HEK293 (cell line): Measurements from ENCODE around the gene GLT6D1.

Source experiments
- CTCF ChIA-PET: fragments of 350-600 bp; formaldehyde crosslinking; extraction: SDS; loops from one replicate; lab custom pipeline; 2021; ENCODE audit warnings: antibody characterized with exemption; lab: Yijun Ruan, JAX
- POLR2A ChIA-PET: fragments of 300-600 bp; formaldehyde crosslinking; extraction: SDS; loops from one replicate; lab custom pipeline; 2020; ENCODE audit warnings: antibody characterized with exemption, inconsistent platforms; lab: Yijun Ruan, JAX
- H3K27ac ChIP-seq: fragments of 200-500 bp; sonication (Bioruptor generic); 2 replicates; pipeline ENCODE4 v1.5.1; 2014; ENCODE audit warnings: low read depth, low read length, control low read depth, inconsistent platforms; ENCODE audit errors: extremely low read depth
- H3K36me3 ChIP-seq, 2 experiments: fragments of 200-500 bp in 1 of 2; sonication (Bioruptor generic) in 1 of 2; 1 replicate in 1 of 2; 2 replicates in 1 of 2; pipeline ENCODE4 v1.5.1; 2014 to 2017; ENCODE audit warnings: inconsistent platforms in 2 of 2, low read length in 2 of 2; ENCODE audit not compliant: control insufficient read depth in 2 of 2, insufficient read depth in 1 of 2
- H3K4me1 ChIP-seq: fragments of 200-500 bp; sonication (Bioruptor generic); 2 replicates; pipeline ENCODE4 v1.5.1; 2014; ENCODE audit warnings: mild to moderate bottlenecking, low read length, inconsistent platforms; ENCODE audit not compliant: control insufficient read depth, insufficient read depth
- H3K4me3 ChIP-seq: 2 replicates; pipeline ENCODE4 v1.5.1; 2011; ENCODE audit warnings: low read depth, mild to moderate bottlenecking, control low read depth, low read length, moderate library complexity
- H3K9me3 ChIP-seq: fragments of 200-500 bp; sonication (Bioruptor generic); 2 replicates; pipeline ENCODE4 v1.5.1; 2014; ENCODE audit warnings: low read depth, low read length, inconsistent platforms; ENCODE audit not compliant: control insufficient read depth, insufficient read depth
- BCL11A ChIP-seq: fragments of 450-650 bp; formaldehyde crosslinking; IDR thresholded peaks from 2 replicates; pipeline ENCODE4 v1.5.1; 2016; ENCODE audit warnings: low read depth, missing biosample characterization, missing genetic modification characterization
- KLF1 ChIP-seq: fragments of 450-650 bp; formaldehyde crosslinking; IDR thresholded peaks from 2 replicates; pipeline ENCODE4 v1.5.1; 2016; ENCODE audit warnings: missing biosample characterization, missing genetic modification characterization
- KLF8 ChIP-seq: fragments of 450-650 bp; formaldehyde crosslinking; IDR thresholded peaks from 2 replicates; pipeline ENCODE4 v1.5.1; 2016; ENCODE audit warnings: missing biosample characterization, missing genetic modification characterization
- OSR2 ChIP-seq: fragments of 450-650 bp; formaldehyde crosslinking; IDR thresholded peaks from 2 replicates; pipeline ENCODE4 v1.5.1; 2016; ENCODE audit warnings: missing biosample characterization, missing genetic modification characterization
- PATZ1 ChIP-seq: fragments of 450-650 bp; formaldehyde crosslinking; IDR thresholded peaks from 2 replicates; pipeline ENCODE4 v1.5.1; 2016; ENCODE audit warnings: missing biosample characterization, missing genetic modification characterization
- RBAK ChIP-seq: fragments of 450-650 bp; formaldehyde crosslinking; IDR thresholded peaks from 2 replicates; pipeline ENCODE4 v1.5.1; 2016; ENCODE audit warnings: missing biosample characterization, missing genetic modification characterization
- REST ChIP-seq: fragments of 450-650 bp; formaldehyde crosslinking; IDR thresholded peaks from 2 replicates; pipeline ENCODE4 v1.5.1; 2016; ENCODE audit warnings: missing biosample characterization, missing genetic modification characterization
- TSHZ1 ChIP-seq: fragments of 450-650 bp; formaldehyde crosslinking; IDR thresholded peaks from 2 replicates; pipeline ENCODE4 v1.5.1; 2016; ENCODE audit warnings: missing biosample characterization, missing genetic modification characterization, borderline replicate concordance
- ZBTB1 ChIP-seq: fragments of 450-650 bp; formaldehyde crosslinking; IDR thresholded peaks from 2 replicates; pipeline ENCODE4 v1.5.1; 2016; ENCODE audit warnings: missing biosample characterization, missing genetic modification characterization
- ZBTB10 ChIP-seq: fragments of 450-650 bp; formaldehyde crosslinking; IDR thresholded peaks from 2 replicates; pipeline ENCODE4 v1.5.1; 2016; ENCODE audit warnings: missing biosample characterization, missing genetic modification characterization
- ZBTB21 ChIP-seq: fragments of 450-650 bp; formaldehyde crosslinking; IDR thresholded peaks from 2 replicates; pipeline ENCODE4 v1.5.1; 2017; ENCODE audit warnings: missing biosample characterization, missing genetic modification characterization
- ZBTB49 ChIP-seq: fragments of 450-650 bp; formaldehyde crosslinking; IDR thresholded peaks from 2 replicates; pipeline ENCODE4 v1.5.1; 2016; ENCODE audit warnings: missing biosample characterization, missing genetic modification characterization, low read depth
- ZNF10 ChIP-seq: fragments of 450-650 bp; formaldehyde crosslinking; IDR thresholded peaks from 2 replicates; pipeline ENCODE4 v1.5.1; 2017; ENCODE audit warnings: missing biosample characterization, missing genetic modification characterization
- ZNF146 ChIP-seq: fragments of 450-650 bp; formaldehyde crosslinking; IDR thresholded peaks from 2 replicates; pipeline ENCODE4 v1.5.1; 2016; ENCODE audit warnings: missing biosample characterization, missing genetic modification characterization
- ZNF16 ChIP-seq: fragments of 450-650 bp; formaldehyde crosslinking; IDR thresholded peaks from 2 replicates; pipeline ENCODE4 v1.5.1; 2016; ENCODE audit warnings: low read depth, missing biosample characterization, missing genetic modification characterization
- ZNF211 ChIP-seq: fragments of 450-650 bp; formaldehyde crosslinking; IDR thresholded peaks from 2 replicates; pipeline ENCODE4 v1.5.1; 2016; ENCODE audit warnings: low read depth, missing biosample characterization, missing genetic modification characterization
- ZNF280C ChIP-seq: fragments of 450-650 bp; formaldehyde crosslinking; IDR thresholded peaks from 2 replicates; pipeline ENCODE4 v1.5.1; 2016; ENCODE audit warnings: missing biosample characterization, missing genetic modification characterization
- ZNF311 ChIP-seq: fragments of 450-650 bp; formaldehyde crosslinking; IDR thresholded peaks from 2 replicates; pipeline ENCODE4 v1.5.1; 2017; ENCODE audit warnings: missing biosample characterization, missing genetic modification characterization, borderline replicate concordance
- ZNF473 ChIP-seq: fragments of 450-650 bp; formaldehyde crosslinking; IDR thresholded peaks from 2 replicates; pipeline ENCODE4 v1.5.1; 2017; ENCODE audit warnings: missing biosample characterization, missing genetic modification characterization
- ZNF670 ChIP-seq: fragments of 450-650 bp; formaldehyde crosslinking; IDR thresholded peaks from 2 replicates; pipeline ENCODE4 v1.5.1; 2016; ENCODE audit warnings: missing biosample characterization, missing genetic modification characterization, low read depth
- ZNF785 ChIP-seq: fragments of 450-650 bp; formaldehyde crosslinking; IDR thresholded peaks from 2 replicates; pipeline ENCODE4 v1.5.1; 2016; ENCODE audit warnings: missing biosample characterization, missing genetic modification characterization
- ZNF792 ChIP-seq: fragments of 450-650 bp; formaldehyde crosslinking; IDR thresholded peaks from 2 replicates; pipeline ENCODE4 v1.5.1; 2016; ENCODE audit warnings: missing biosample characterization, missing genetic modification characterization

GLT6D1 gene

GRCh38 chr9:135657416-135657815, 18.1 kb upstream of the GLT6D1 start (continued):
- TF ChIP-seq TSHZ1 (tag by site-specific recombination): no peak
- no peak for TF ChIP-seq ZNF10 (tag by site-specific recombination)
- no peak for TF ChIP-seq KLF1 (tag by site-specific recombination)
- no peak for TF ChIP-seq ZNF146 (tag by site-specific recombination)
- no peak for TF ChIP-seq ZNF792 (tag by site-specific recombination)
- TF ChIP-seq RBAK: no peak
- no peak for TF ChIP-seq OSR2
- TF ChIP-seq ZBTB49 (tag by site-specific recombination): no peak
- TF ChIP-seq PATZ1 (tag by site-specific recombination): no peak

GRCh38 chr9:135655317-135655716, 16.0 kb upstream of the GLT6D1 start:
- CTCF ChIA-PET: no interaction called here
- Histone ChIP-seq H3K4me1 (no peaks in the 10 kb centered on the region), H3K9me3 (no peaks in the 10 kb centered on the region), H3K27ac (no peak overlapping the region), H3K36me3 (no peaks in the 10 kb centered on the region), H3K4me3 (no peak overlapping the region)
- POLR2A ChIA-PET: no interaction called here
- TF ChIP-seq ZNF211 (no peak), ZNF16 (no peak), BCL11A (no peak), REST (tag by site-specific recombination) (no peak), ZNF670 (tag by site-specific recombination) (no peak), ZNF311 (tag by site-specific recombination) (no peak), ZBTB1 (tag by site-specific recombination) (no peak), ZNF473 (tag by site-specific recombination) (no peak), ZBTB21 (no peak), ZNF785 (tag by site-specific recombination) (no peak), ZBTB10 (no peak), KLF8 (no peak), ZNF280C (tag by site-specific recombination) (no peak)
